ENCODE results near the gene TLR10.
"Not testable (repeated sequence)": the region's sequence is repeated elsewhere in the genome, so short reads cannot be mapped to it uniquely, and the experiment has no call there.

TLR10 gene

GRCh38 chr4:38800961-38801450, 18.2 kb upstream of the TLR10 start:
- DNase-seq (ENCODE audit: low spot score), result no peak

GRCh38 chr4:38800366-38800765, 17.6 kb upstream of the TLR10 start:
- no peak for DNase-seq (ENCODE audit: low spot score)

DNA sequence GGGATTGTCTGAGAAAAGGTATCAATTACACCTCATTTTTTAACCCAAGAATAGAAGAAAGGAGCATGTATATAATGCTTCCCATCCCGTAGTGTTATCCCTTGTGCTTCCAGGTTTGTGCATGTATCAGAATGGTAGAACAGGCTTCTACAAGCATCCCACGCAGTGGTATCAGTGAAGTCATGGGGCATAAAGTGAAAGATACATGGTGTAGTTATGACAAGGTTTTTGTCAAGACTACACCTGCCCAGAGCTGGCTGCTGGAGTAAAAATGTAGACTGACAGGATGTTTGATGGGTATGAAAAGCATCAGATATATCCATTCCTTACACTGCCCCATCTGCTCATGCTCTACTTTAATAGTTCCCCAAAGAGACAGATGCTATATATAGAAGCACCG, 12.3 kb upstream of the TLR10 start:
- no peak for DNase-seq (ENCODE audit: low spot score)

- no peak for DNase-seq (ENCODE audit: low spot score)
Observed at GRCh38 chr4:38794051-38794450, 11.3 kb upstream of the TLR10 start.

- DNase-seq (ENCODE audit: low spot score), result no peak
Observed at GRCh38 chr4:38791010-38791409, 8.2 kb upstream of the TLR10 start.

- DNase-seq (ENCODE audit: low spot score), result no peak
Observed at GRCh38 chr4:38788317-38788716, 5.5 kb upstream of the TLR10 start.

DNA sequence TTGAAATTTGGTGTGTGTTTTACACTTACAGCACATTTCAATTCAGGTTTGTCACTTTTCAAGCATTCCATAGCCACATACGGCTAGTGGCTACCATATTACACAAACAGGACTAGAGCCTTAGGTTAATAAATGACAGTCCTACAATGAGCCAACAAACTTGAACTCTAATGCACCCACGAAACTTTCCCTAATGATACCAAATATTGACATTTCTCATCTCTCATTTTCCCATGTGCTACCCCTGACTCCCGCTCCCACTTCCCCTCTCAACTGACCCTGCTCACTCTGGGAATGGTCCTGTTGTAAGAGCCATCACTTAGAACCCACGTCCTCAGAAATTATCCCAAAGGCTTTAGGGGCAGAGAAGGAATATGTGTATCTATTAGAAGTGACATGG, 4.9 kb upstream of the TLR10 start:
- no peak for DNase-seq (ENCODE audit: low spot score)

GRCh38 chr4:38785901-38786402, 3.2 kb upstream of the TLR10 start:
- no peak for DNase-seq (ENCODE audit: low spot score)

DNA sequence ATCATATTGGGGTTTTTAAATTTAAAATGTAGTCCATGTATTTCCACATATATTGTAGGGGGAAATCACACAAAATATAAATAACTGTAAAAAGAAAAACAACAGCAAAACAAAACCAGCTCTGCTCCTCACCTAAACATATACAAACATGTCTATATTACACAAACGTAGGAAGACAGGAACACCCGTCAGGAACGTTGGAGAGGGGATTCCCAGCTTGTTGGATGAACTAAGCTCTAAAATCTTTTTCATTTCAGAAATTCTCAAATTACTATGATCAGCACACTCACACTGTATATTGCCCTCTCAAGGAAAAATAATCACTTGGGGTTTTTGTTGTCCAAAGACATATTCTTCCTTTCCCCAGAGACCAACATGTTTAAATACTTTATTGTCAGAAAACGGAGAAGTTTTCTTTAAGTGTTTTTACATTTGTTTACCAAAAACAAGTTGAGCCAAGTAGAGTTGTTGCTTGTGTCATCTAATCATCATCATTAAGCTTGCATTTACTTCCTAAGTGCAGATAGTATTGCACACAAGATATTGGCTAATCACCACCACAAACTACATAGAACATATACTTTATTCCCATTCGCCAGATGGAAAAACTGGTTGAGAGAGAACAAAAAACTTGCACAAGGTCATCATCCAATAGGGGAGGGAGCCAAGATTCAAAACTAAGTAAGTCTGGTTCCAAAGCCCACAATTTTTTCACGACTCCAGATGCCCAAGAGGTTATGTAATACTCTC, 2.4 kb upstream of the TLR10 start:
- no peak for DNase-seq (ENCODE audit: low spot score)

DNA sequence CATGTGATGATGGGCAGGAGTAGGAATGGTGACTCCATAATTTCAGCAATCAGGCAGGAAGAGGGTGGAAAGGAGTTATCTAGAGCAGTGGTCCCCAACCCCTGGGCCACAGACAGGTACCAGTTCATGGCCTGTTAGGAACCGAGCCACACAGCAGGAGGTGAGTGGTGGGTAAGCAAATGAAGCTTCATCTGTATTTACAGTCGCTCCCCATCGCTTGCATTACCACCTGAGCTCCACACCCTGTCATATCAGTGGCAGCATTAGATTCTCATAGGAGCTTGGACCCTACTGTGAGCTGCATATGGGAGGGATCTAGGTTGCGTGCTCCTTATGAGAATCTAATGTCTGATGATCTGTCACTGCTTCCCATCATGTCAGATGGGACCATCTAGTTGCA, 1.4 kb upstream of the TLR10 start:
- no peak for DNase-seq (ENCODE audit: low spot score)

- DNase-seq (ENCODE audit: low spot score), result no peak
Observed at GRCh38 chr4:38783109-38783460, 295 bp upstream of the TLR10 start.

DNA sequence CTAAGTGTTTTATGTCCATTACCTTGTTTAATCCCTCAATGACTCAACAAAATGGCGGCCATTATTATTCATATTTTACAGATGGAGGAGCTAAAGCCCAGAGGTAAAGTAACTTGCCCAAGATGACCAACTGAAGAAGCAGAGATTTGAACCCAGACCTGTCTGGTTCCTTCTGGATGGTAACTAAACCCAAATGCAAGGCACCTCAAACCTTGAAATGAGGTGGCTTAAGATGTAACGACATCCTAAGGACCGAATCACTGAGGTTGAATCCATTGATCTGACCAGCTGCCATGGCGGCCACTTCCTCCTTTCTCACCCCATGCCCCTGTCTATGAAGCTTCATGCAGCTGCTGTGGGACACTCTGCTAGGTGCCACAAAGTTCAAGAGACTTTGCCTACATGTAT, 932 bp downstream of the TLR10 start:
- no peak for DNase-seq (ENCODE audit: low spot score)

DNA sequence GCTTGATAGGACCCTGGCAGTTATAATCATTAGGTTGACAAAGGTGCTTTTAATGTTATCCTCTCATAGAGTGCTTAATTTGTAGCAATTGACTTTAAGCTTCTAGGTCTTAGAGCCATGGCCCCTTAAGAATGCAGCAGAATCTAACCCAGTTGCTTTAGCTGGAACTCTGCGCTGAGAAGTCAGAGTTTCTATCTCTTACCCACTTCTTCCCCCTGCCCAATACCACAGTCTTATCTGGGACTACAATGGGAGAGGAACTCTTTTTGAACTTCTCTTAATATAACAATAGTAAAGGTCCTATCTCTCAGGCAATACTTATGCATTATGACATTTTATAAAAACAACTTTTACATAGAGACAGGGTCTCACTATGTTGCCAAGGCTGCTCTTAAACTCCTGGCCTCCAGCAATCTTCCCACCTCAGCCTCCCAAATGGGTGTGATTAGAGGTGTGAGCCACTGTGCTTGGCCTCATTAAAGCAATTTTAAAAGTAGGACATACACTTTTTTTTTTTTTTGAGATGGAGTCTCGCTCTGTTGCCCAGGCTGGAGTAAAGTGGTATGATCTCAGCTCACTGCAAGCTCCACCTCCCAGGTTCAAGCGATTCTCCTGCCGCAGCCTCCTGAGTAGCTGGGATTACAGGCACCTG, 1.8 kb downstream of the TLR10 start:
- no peak for DNase-seq (ENCODE audit: low spot score)

- no peak for DNase-seq (ENCODE audit: low spot score)
Observed at GRCh38 chr4:38779790-38780189, 3.0 kb downstream of the TLR10 start.

DNA sequence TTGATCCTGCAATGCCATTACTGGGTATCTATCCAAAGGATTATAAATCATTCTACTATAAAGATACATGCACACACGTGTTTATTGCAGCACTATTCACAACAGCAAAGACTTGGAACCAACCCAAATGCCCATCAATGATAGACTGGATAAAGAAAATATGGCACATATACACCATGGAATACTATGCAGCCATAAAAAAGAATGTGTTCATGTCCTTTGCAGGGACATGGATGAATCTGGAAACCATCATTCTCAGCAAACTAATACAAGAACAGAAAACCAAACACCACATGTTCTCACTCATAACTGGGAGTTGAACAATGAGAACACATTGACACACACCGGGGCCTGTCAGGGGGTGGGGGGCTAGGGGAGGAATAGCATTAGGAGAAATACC, 4.9 kb downstream of the TLR10 start:
- DNase-seq (ENCODE audit: low spot score), result not testable (repeated sequence)

DNA sequence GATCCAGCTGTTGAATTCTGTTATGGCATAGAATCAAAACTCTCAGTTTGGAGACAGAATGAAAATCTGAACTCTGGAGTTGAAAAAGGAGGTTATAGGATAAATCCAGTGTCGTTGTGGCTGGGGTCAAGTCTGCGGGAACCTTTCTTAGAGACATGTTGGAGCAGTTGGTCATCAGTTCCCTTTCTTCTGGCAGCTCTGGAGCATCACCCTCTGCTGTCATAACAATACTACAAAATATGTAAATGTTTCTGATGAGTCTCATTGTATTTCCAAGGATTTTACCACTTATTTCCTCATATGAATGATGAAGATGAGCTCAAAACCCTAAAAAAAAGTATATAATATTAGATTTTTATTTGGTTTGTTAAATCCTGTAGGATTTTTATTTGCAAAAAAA, 7.5 kb downstream of the TLR10 start:
- DNase-seq (ENCODE audit: low spot score), result no peak

GRCh38 chr4:38774181-38774955, 8.4 kb downstream of the TLR10 start:
- no peak for DNase-seq (ENCODE audit: low spot score)

DNA sequence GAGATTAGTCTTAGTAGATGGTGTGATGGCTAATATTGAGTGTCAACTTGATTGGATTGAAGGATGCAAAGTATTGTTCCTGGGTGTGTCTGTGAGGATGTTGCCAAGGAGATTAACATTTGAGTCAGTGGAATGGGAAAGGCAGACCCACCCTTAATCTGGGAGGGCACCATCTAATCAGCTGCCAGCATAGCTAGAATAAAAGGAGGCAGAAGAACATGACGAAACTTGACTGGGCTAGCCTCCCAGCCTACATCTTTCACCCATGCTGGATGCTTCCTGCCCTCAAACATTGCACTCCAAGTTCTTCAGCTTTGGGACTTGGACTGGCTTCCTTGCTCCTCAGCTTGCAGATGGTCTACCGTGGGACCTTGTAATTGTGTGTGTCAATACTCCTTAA, 12.5 kb downstream of the TLR10 start:
- DNase-seq (ENCODE audit: low spot score), result not testable (repeated sequence)

GRCh38 chr4:38769857-38770256, 12.9 kb downstream of the TLR10 start:
- no peak for DNase-seq (ENCODE audit: low spot score)

DNA sequence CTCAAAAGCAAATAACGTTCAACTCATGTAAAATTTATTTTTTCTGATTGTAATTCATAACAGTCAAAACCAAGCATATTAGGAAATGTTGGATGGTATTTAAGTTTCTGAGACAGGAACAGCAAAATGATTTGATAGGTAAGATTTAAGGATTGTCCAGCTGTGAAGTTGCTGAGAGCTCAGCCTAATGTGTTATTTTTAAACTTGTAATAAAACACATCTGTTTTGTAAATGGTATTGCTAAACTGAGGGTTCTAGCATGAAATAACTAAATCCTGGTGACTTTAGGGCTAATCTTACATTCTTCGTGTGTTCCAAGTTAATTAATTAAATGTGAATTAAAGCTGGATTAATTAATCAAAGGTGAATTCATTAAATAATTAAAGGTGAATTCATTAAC, 13.3 kb downstream of the TLR10 start:
- no peak for DNase-seq (ENCODE audit: low spot score)

- DNase-seq (ENCODE audit: low spot score), result no peak
Observed at GRCh38 chr4:38768968-38769394, 13.8 kb downstream of the TLR10 start.

GRCh38 chr4:38766940-38767339, 15.8 kb downstream of the TLR10 start:
- not testable (repeated sequence) for DNase-seq (ENCODE audit: low spot score)

DNA sequence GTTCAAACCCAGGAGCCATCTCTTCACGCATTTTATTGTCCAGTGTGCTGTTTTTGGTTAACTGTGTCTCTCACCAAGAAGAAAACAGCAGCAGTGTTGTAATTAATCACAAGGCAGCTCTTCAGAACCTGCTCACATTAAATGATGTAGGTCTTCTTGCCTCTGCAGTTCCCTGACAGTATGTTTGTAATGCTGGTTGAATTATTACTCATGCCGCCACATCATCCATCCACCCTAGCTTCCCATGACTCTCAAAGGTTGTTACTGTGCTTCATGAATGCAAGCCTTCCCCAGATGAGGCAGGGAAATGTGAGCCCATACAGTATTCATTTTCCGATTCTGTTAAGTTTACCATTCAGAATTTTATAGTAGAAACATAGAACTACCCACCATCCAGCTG, 17.4 kb downstream of the TLR10 start:
- DNase-seq (ENCODE audit: low spot score), result no peak

Data from cerebellar cortex (tissue), 1 donor.